ENCODE results near the gene ADAMTS20.

- TF ChIP-seq POLR2AphosphoS5 (IDR thresholded peaks at IDR 0.05), result no peak
- TF ChIP-seq CTCF (IDR thresholded peaks at IDR 0.05), result no peak
Measured at GRCh38 chr12:43345023-43345422, 207.0 kb downstream of the ADAMTS20 start.

All from gastroesophageal sphincter (tissue), 3 donors.